HEK293 (cell line): ENCODE results near the gene PRKAR2B.
"Not testable (repeated sequence)": the region's sequence is repeated elsewhere in the genome, so short reads cannot be mapped to it uniquely, and the experiment has no call there.

ENCODE experiments used
- CTCF ChIA-PET: fragments of 350-600 bp; formaldehyde crosslinking; extraction: SDS; loops from one replicate; lab custom pipeline; 2021; ENCODE audit warnings: antibody characterized with exemption; lab: Yijun Ruan, JAX
- POLR2A ChIA-PET: fragments of 300-600 bp; formaldehyde crosslinking; extraction: SDS; loops from one replicate; lab custom pipeline; 2020; ENCODE audit warnings: antibody characterized with exemption, inconsistent platforms; lab: Yijun Ruan, JAX
- H3K27ac ChIP-seq: fragments of 200-500 bp; sonication (Bioruptor generic); 2 replicates; pipeline ENCODE4 v1.5.1; 2014; ENCODE audit warnings: low read depth, low read length, control low read depth, inconsistent platforms; ENCODE audit errors: extremely low read depth
- H3K36me3 ChIP-seq, 2 experiments: fragments of 200-500 bp in 1 of 2; sonication (Bioruptor generic) in 1 of 2; 1 replicate in 1 of 2; 2 replicates in 1 of 2; pipeline ENCODE4 v1.5.1; 2014 to 2017; ENCODE audit warnings: inconsistent platforms in 2 of 2, low read length in 2 of 2; ENCODE audit not compliant: control insufficient read depth in 2 of 2, insufficient read depth in 1 of 2
- H3K4me1 ChIP-seq: fragments of 200-500 bp; sonication (Bioruptor generic); 2 replicates; pipeline ENCODE4 v1.5.1; 2014; ENCODE audit warnings: mild to moderate bottlenecking, low read length, inconsistent platforms; ENCODE audit not compliant: control insufficient read depth, insufficient read depth
- H3K4me3 ChIP-seq: 2 replicates; pipeline ENCODE4 v1.5.1; 2011; ENCODE audit warnings: low read depth, mild to moderate bottlenecking, control low read depth, low read length, moderate library complexity
- H3K9me3 ChIP-seq: fragments of 200-500 bp; sonication (Bioruptor generic); 2 replicates; pipeline ENCODE4 v1.5.1; 2014; ENCODE audit warnings: low read depth, low read length, inconsistent platforms; ENCODE audit not compliant: control insufficient read depth, insufficient read depth
- BCL6B ChIP-seq: fragments of 450-650 bp; formaldehyde crosslinking; IDR thresholded peaks from 2 replicates; pipeline ENCODE4 v1.5.1; 2017; ENCODE audit warnings: missing biosample characterization, missing genetic modification characterization
- CTCF ChIP-seq: fragments of 450-650 bp; formaldehyde crosslinking; IDR thresholded peaks from 2 replicates; pipeline ENCODE4 v1.5.1; 2016; ENCODE audit warnings: missing biosample characterization, missing genetic modification characterization
- INSM2 ChIP-seq: fragments of 450-650 bp; formaldehyde crosslinking; IDR thresholded peaks from 2 replicates; pipeline ENCODE4 v1.5.1; 2016; ENCODE audit warnings: missing biosample characterization, missing genetic modification characterization
- KLF1 ChIP-seq: fragments of 450-650 bp; formaldehyde crosslinking; IDR thresholded peaks from 2 replicates; pipeline ENCODE4 v1.5.1; 2016; ENCODE audit warnings: missing biosample characterization, missing genetic modification characterization
- SP7 ChIP-seq: fragments of 450-650 bp; formaldehyde crosslinking; IDR thresholded peaks from 2 replicates; pipeline ENCODE4 v1.5.1; 2016; ENCODE audit warnings: missing biosample characterization, missing genetic modification characterization
- TRIM28 ChIP-seq: IDR thresholded peaks from 2 replicates; pipeline ENCODE4 v1.6.1; 2011; ENCODE audit warnings: low read length, control low read depth, borderline replicate concordance
- ZNF146 ChIP-seq: fragments of 450-650 bp; formaldehyde crosslinking; IDR thresholded peaks from 2 replicates; pipeline ENCODE4 v1.5.1; 2016; ENCODE audit warnings: missing biosample characterization, missing genetic modification characterization
- ZNF239 ChIP-seq: fragments of 450-650 bp; formaldehyde crosslinking; IDR thresholded peaks from 2 replicates; pipeline ENCODE4 v1.5.1; 2016; ENCODE audit warnings: missing biosample characterization, missing genetic modification characterization
- ZNF292 ChIP-seq: fragments of 450-650 bp; formaldehyde crosslinking; IDR thresholded peaks from 2 replicates; pipeline ENCODE4 v1.5.1; 2016; ENCODE audit warnings: low read depth, missing biosample characterization, missing genetic modification characterization, borderline replicate concordance
- ZNF398 ChIP-seq: fragments of 450-650 bp; formaldehyde crosslinking; IDR thresholded peaks from 2 replicates; pipeline ENCODE4 v1.5.1; 2017; ENCODE audit warnings: missing biosample characterization, missing genetic modification characterization
- ZNF843 ChIP-seq: fragments of 450-650 bp; formaldehyde crosslinking; IDR thresholded peaks from 2 replicates; pipeline ENCODE4 v1.5.1; 2016; ENCODE audit warnings: missing biosample characterization, missing genetic modification characterization

The PRKAR2B gene

GRCh38 chr7:107152011-107152410, 107.5 kb downstream of the PRKAR2B start:
- CTCF ChIA-PET, result interaction anchor here (0.6 to 7.7 kb wide), 9 partner anchors 13 to 1777 kb away, joined by 3 to 191 read pairs (median 3); no protein-coding TSS in a partner anchor
- H3K4me3 ChIP-seq, result no peak overlapping the region
- H3K36me3 ChIP-seq, result no peaks in the 10 kb centered on the region
- TF ChIP-seq ZNF398 (no peak), BCL6B (no peak), KLF1 (tag by site-specific recombination) (no peak), TRIM28 (no peak)
- no peaks in the 10 kb centered on the region for H3K4me1 ChIP-seq
- no peak overlapping the region for H3K27ac ChIP-seq
- POLR2A ChIA-PET, result no interaction called here
- H3K9me3 ChIP-seq, result no peaks in the 10 kb centered on the region

GRCh38 chr7:107154826-107155225, 110.3 kb downstream of the PRKAR2B start:
- Histone ChIP-seq H3K4me1 (no peaks in the 10 kb centered on the region), H3K27ac (no peak overlapping the region), H3K36me3 (no peaks in the 10 kb centered on the region), H3K4me3 (no peak overlapping the region), H3K9me3 (no peaks in the 10 kb centered on the region)
- CTCF ChIA-PET, result no interaction called here
- TF ChIP-seq CTCF (tag by site-specific recombination) (no peak), INSM2 (tag by site-specific recombination) (no peak), ZNF843 (no peak), ZNF398 (no peak), ZNF239 (tag by site-specific recombination) (no peak), SP7 (tag by site-specific recombination) (no peak), ZNF292 (tag by site-specific recombination) (no peak)
- POLR2A ChIA-PET, result no interaction called here

GRCh38 chr7:107155726-107156125, 111.2 kb downstream of the PRKAR2B start:
- CTCF ChIA-PET, result interaction anchor here (1.3 kb wide), 1 partner anchor 208 kb away, joined by 6 read pairs; no protein-coding TSS in a partner anchor
- POLR2A ChIA-PET, H3K36me3 ChIP-seq: not testable (repeated sequence)

More at GRCh38 chr7:107155726-107156125, 111.2 kb downstream of the PRKAR2B start:
- not testable (repeated sequence) for H3K27ac ChIP-seq, H3K9me3 ChIP-seq, H3K4me3 ChIP-seq, H3K4me1 ChIP-seq
- peak; percentile 84 for TF ChIP-seq ZNF146 (tag by site-specific recombination)
